Breast epithelium (tissue), 4 donors: ENCODE results near the gene FGF9. TPM values are rescaled to one million over a fixed set of nuclear protein-coding genes. Genes with fewer than 3 reads are reported as not detected.
A peak's percentile ranks its signal among the peaks of the same experiment; 100 is the strongest.

Source experiments
- DNase-seq, 2 donors: peaks; one replicate each; pipeline ENCODE4 v3.0.0-alpha.2; 2019; ENCODE audit warnings: low spot score in 2 of 2
- H3K27ac ChIP-seq, 2 donors: fragments of 200-600 bp; sonication (generic) in 1 of 2; one replicate each; pipeline ENCODE4 v1.5.1; 2016 to 2019; ENCODE audit warnings: mild to moderate bottlenecking in 1 of 2
- H3K27me3 ChIP-seq, 2 donors: fragments of 200-600 bp; sonication (generic) in 1 of 2; one replicate each; pipeline versions ENCODE4 v1.5.1 to v1.6.0; 2017 to 2019; ENCODE audit warnings: control low read depth in 1 of 2, mild to moderate bottlenecking in 1 of 2
- H3K36me3 ChIP-seq: fragments of 200-600 bp; one replicate; pipeline ENCODE4 v1.5.1; 2019
- H3K4me1 ChIP-seq, 2 donors: fragments of 200-600 bp; sonication (generic); one replicate each; pipeline ENCODE4 v1.5.1; 2016 to 2019; ENCODE audit warnings: control low read depth in 1 of 2
- H3K4me3 ChIP-seq, 3 donors: fragments of 200-600 bp; sonication (generic); 1 replicate in 2 of 3; 2 replicates in 1 of 3; pipeline ENCODE4 v1.5.1; 2016 to 2019; ENCODE audit warnings: mild to moderate bottlenecking in 3 of 3, moderate library complexity in 2 of 3
- H3K9me3 ChIP-seq, 2 donors: fragments of 200-600 bp; sonication (generic) in 1 of 2; one replicate each; pipeline ENCODE4 v1.5.1; 2016 to 2019; ENCODE audit warnings: control low read depth in 1 of 2
- POLR2A ChIP-seq: fragments of 450-650 bp; IDR thresholded peaks from one replicate; pipeline ENCODE4 v1.6.1; 2016; ENCODE audit warnings: antibody characterized with exemption, mild to moderate bottlenecking, moderate library complexity
- POLR2AphosphoS5 ChIP-seq, 3 donors: sonication (generic); formaldehyde crosslinking; IDR thresholded peaks; one replicate each; pipeline ENCODE4 v1.6.1; 2017; ENCODE audit warnings: antibody characterized with exemption in 3 of 3
- intact Hi-C: fragments of 100-400 bp; cut with DNase I; formaldehyde crosslinking; loops from one replicate; pipeline ENCODE4 v1.15.1; 2023; ENCODE audit warnings: low total_unique reads
- total RNA-seq, 3 donors: library from RNA; depleted of rRNA; stranded (reverse); fragments of >200 nt; gene quantifications; one replicate each; pipeline ENCODE4 v1.1.0, GENCODE V29; 2016
- TF ChIP-seq, protein P1 (sequence below), 3 donors: fragments of 450-650 bp; IDR thresholded peaks; one replicate each; pipeline ENCODE4 v1.5.1; 2016 to 2017; ENCODE audit warnings: antibody characterized with exemption in 3 of 3, mild to moderate bottlenecking in 3 of 3, moderate library complexity in 3 of 3

FGF9 gene
- total RNA-seq, 3 donors from 2014 or later = 0.32 to 1.2 TPM; not detected in 1

DNA sequence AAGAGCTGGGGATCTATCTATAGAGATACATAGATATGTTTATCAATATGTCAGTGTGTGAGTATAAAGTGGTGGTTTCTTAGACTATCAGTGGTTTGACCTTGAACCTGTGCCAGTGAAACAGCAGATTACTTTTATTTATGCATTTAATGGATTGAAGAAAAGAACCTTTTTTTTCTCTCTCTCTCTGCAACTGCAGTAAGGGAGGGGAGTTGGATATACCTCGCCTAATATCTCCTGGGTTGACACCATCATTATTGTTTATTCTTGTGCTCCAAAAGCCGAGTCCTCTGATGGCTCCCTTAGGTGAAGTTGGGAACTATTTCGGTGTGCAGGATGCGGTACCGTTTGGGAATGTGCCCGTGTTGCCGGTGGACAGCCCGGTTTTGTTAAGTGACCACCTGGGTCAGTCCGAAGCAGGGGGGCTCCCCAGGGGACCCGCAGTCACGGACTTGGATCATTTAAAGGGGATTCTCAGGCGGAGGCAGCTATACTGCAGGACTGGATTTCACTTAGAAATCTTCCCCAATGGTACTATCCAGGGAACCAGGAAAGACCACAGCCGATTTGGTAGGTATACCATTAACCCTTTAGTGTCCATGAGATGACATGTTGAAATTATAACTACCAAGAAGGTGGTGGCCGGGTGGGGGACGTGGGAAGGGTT, 880 bp downstream of the FGF9 start:
- H3K27me3 ChIP-seq = peaks cover 2 to 61% of the 10 kb centered on the region in 2 donors
- no peak overlapping the region for H3K27ac ChIP-seq
- no peaks in the 10 kb centered on the region for H3K36me3 ChIP-seq
- peak overlapping the region; percentile 49 to 73 (median 65) for H3K4me3 ChIP-seq
- DNase-seq = no peak
- intact Hi-C loops = no loop called here
- no peaks in the 10 kb centered on the region for H3K9me3 ChIP-seq
- TF ChIP-seq, protein P1, sequence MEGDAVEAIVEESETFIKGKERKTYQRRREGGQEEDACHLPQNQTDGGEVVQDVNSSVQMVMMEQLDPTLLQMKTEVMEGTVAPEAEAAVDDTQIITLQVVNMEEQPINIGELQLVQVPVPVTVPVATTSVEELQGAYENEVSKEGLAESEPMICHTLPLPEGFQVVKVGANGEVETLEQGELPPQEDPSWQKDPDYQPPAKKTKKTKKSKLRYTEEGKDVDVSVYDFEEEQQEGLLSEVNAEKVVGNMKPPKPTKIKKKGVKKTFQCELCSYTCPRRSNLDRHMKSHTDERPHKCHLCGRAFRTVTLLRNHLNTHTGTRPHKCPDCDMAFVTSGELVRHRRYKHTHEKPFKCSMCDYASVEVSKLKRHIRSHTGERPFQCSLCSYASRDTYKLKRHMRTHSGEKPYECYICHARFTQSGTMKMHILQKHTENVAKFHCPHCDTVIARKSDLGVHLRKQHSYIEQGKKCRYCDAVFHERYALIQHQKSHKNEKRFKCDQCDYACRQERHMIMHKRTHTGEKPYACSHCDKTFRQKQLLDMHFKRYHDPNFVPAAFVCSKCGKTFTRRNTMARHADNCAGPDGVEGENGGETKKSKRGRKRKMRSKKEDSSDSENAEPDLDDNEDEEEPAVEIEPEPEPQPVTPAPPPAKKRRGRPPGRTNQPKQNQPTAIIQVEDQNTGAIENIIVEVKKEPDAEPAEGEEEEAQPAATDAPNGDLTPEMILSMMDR (IDR thresholded peaks at IDR 0.05) = no peak
- TF ChIP-seq POLR2AphosphoS5 (IDR thresholded peaks at IDR 0.05) = no peak
- no peak for TF ChIP-seq POLR2A
- peaks cover 0 to 9% of the 10 kb centered on the region in 2 donors for H3K4me1 ChIP-seq

DNA sequence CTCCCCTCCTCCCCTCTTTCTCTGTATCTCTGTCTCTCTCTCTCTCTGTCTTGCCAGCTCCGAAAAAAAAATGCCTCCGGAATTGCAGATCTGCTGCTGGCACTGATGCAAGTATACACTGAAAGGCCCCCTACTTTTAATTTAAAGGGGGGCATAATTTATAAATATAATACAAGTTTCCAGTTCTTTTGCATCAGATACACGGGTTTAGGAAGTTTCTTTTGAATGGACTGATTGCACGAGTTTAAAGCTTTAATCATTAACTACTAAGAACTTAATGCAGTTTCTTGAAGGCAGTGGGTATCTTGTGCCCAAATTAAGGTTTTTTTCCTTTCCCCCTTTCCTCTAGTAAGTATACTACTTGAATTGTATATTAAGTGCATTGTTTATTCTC, 1.4 kb downstream of the FGF9 start:
- peak overlapping the region in 2 of 3 donors; percentile 65 to 73 for H3K4me3 ChIP-seq
- DNase-seq = no peak
- H3K27me3 ChIP-seq = peaks cover 2 to 65% of the 10 kb centered on the region in 2 donors
- no peaks in the 10 kb centered on the region for H3K36me3 ChIP-seq
- H3K4me1 ChIP-seq = peaks cover 0 to 9% of the 10 kb centered on the region in 2 donors
- intact Hi-C loops = no loop called here
- no peak overlapping the region for H3K27ac ChIP-seq
- TF ChIP-seq, protein P1 (IDR thresholded peaks at IDR 0.05) = no peak
- no peak for TF ChIP-seq POLR2A
- TF ChIP-seq POLR2AphosphoS5 (IDR thresholded peaks at IDR 0.05) = no peak
- H3K9me3 ChIP-seq = no peaks in the 10 kb centered on the region

DNA sequence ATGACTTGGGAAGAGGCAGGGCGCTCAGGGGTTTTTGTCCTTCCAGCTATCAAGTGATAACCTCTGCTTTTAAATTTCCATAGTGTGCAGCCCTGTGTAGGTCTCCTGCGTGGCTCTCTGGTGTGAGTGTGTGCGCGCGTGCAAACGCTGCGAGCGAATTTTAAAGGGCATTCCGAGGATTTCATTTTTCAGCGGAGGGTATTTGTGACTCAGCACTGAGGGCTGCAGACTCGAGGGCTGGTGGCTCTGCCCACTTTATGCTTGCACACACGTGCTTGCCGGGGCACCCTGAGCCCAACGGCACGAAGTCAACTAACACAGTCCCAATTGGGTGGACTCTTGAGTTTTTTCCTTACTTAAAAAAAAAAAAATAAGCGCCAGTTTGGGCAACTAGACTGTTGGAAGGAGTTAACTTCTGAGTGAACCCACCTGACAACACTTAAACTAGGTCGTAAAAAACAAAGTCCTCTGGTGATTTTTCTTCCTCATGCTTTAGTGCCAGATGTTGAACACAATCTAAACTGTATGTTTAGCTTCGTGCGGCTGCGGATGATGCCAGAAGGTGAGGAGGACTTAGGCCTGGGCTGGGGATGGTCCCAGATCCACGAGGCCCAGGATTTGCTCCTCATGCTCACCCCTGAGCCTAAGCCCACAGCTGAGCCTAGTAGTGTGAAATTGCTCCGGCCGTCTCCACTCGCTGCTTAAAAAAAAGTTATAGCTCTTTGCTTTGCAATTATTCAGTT, 2.1 kb downstream of the FGF9 start:
- Histone ChIP-seq H3K4me3 (peak overlapping the region; percentile 58 to 69 (median 65)), H3K9me3 (no peaks in the 10 kb centered on the region), H3K27ac (no peak overlapping the region), H3K27me3 (peaks cover 2 to 64% of the 10 kb centered on the region in 2 donors), H3K4me1 (peaks cover 0 to 9% of the 10 kb centered on the region in 2 donors), H3K36me3 (no peaks in the 10 kb centered on the region)
- TF ChIP-seq POLR2A = no peak
- no peak for TF ChIP-seq POLR2AphosphoS5 (IDR thresholded peaks at IDR 0.05)
- intact Hi-C loops = no loop called here
- no peak for DNase-seq

DNA sequence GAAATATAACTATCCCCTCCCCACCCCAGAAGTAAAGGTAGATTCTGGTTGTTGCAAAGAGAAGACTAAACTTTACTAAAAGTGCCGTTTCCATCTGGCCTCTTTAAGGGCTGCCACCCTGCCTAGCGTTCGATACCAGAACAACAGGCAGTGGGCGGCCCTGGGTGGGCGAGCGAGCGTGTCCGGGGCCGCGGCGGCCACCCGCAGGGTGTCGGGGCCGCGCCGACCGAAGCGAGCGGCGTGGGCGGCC, 2.6 kb downstream of the FGF9 start:
- H3K4me3 ChIP-seq = peak overlapping the region; percentile 58 to 69 (median 65)
- no peak for TF ChIP-seq POLR2A
- TF ChIP-seq, protein P1 (IDR thresholded peaks at IDR 0.05) = no peak
- TF ChIP-seq POLR2AphosphoS5 (IDR thresholded peaks at IDR 0.05) = no peak
- no peak for DNase-seq
- peaks cover 0 to 9% of the 10 kb centered on the region in 2 donors for H3K4me1 ChIP-seq
- H3K27me3 ChIP-seq = peaks cover 2 to 62% of the 10 kb centered on the region in 2 donors
- intact Hi-C loops = no loop called here
- no peaks in the 10 kb centered on the region for H3K36me3 ChIP-seq
- no peak overlapping the region for H3K27ac ChIP-seq
- H3K9me3 ChIP-seq = no peaks in the 10 kb centered on the region

- H3K27ac ChIP-seq = no peak overlapping the region
- TF ChIP-seq POLR2AphosphoS5 (IDR thresholded peaks at IDR 0.05) (no peak), POLR2A (no peak)
- TF ChIP-seq, protein P1 (IDR thresholded peaks at IDR 0.05) = no peak
Observed at GRCh38 chr13:21673789-21674489, 3.1 kb downstream of the FGF9 start.

More at GRCh38 chr13:21673789-21674489, 3.1 kb downstream of the FGF9 start:
- Histone ChIP-seq H3K4me3 (peak overlapping the region; percentile 58 to 69 (median 65)), H3K9me3 (no peaks in the 10 kb centered on the region), H3K27me3 (peaks cover 2 to 58% of the 10 kb centered on the region in 2 donors), H3K4me1 (peaks cover 0 to 9% of the 10 kb centered on the region in 2 donors), H3K36me3 (no peaks in the 10 kb centered on the region)
- DNase-seq = no peak
- intact Hi-C loops = no loop called here
